HEK293T (cell line): Measurements from ENCODE around the gene KDM5A.

ENCODE experiments used
- ARNT ChIP-seq: fragments of 450-650 bp; IDR thresholded peaks from 2 replicates; pipeline ENCODE4 v1.6.1; 2017; ENCODE audit warnings: mild to moderate bottlenecking
- BHLHE40 ChIP-seq: fragments of 450-650 bp; IDR thresholded peaks from 2 replicates; pipeline ENCODE4 v1.6.1; 2016; ENCODE audit warnings: mild to moderate bottlenecking, moderate library complexity, borderline replicate concordance
- CTBP1 ChIP-seq: fragments of 450-650 bp; IDR thresholded peaks from 2 replicates; pipeline ENCODE4 v1.6.1; 2016; ENCODE audit warnings: borderline replicate concordance
- FOXK2 ChIP-seq: fragments of 450-650 bp; IDR thresholded peaks from 2 replicates; pipeline ENCODE4 v1.6.1; 2016; ENCODE audit warnings: mild to moderate bottlenecking
- FOXM1 ChIP-seq: fragments of 450-650 bp; IDR thresholded peaks from 2 replicates; pipeline ENCODE4 v1.6.1; 2017; ENCODE audit warnings: mild to moderate bottlenecking, borderline replicate concordance
- NFRKB ChIP-seq: fragments of 450-650 bp; IDR thresholded peaks from 2 replicates; pipeline ENCODE4 v1.6.1; 2016; ENCODE audit warnings: mild to moderate bottlenecking, moderate library complexity
- SP1 ChIP-seq: fragments of 450-650 bp; IDR thresholded peaks from 2 replicates; pipeline ENCODE4 v1.6.1; 2017
- SUZ12 ChIP-seq: fragments of 450-650 bp; IDR thresholded peaks from 2 replicates; pipeline ENCODE4 v1.6.1; 2016; ENCODE audit warnings: mild to moderate bottlenecking
- TF ChIP-seq, protein P1 (sequence below): fragments of 450-650 bp; IDR thresholded peaks from 2 replicates; pipeline ENCODE4 v1.6.1; 2016

DNA sequence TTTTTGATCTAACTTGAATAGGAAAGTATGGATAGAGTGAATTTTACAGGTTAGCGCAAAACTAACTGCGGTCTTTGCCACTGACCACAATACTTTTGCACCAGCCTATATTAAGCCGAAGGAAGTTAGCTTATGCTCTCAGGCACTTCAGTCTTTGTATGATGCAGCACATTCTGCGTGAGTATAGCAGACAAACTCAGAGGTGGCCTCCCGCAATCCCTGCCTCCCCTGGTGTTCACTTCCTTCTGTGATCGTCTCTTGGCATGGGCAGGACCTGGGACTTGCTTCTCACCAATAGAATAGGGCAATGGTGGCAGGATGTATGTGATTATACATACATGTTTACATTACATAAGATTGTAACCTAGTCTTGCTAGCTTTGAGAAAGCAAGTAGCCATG, 116.2 kb downstream of the KDM5A start:
- TF ChIP-seq BHLHE40 (no peak), FOXK2 (no peak), FOXM1 (no peak), ARNT (no peak), SUZ12 (no peak), SP1 (no peak), NFRKB (no peak), CTBP1 (no peak)
- TF ChIP-seq, protein P1, sequence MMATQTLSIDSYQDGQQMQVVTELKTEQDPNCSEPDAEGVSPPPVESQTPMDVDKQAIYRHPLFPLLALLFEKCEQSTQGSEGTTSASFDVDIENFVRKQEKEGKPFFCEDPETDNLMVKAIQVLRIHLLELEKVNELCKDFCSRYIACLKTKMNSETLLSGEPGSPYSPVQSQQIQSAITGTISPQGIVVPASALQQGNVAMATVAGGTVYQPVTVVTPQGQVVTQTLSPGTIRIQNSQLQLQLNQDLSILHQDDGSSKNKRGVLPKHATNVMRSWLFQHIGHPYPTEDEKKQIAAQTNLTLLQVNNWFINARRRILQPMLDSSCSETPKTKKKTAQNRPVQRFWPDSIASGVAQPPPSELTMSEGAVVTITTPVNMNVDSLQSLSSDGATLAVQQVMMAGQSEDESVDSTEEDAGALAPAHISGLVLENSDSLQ, result no peak
